Adipocyte (in vitro differentiated cells): ENCODE results near the gene MADCAM1.

Source experiments
- DNase-seq: peaks from one replicate; pipeline ENCODE4 v3.0.0-alpha.2; 2015; ENCODE audit warnings: low read depth
- H3K27me3 ChIP-seq: replicated peaks from 2 replicates; pipeline ENCODE4 v1.7.0; 2013; ENCODE audit warnings: mild to moderate bottlenecking, low read length, moderate library complexity; ENCODE audit not compliant: control insufficient read depth, insufficient read depth
- H3K36me3 ChIP-seq: 2 replicates; pipeline ENCODE4 v1.7.0; 2013; ENCODE audit warnings: low read length, mild to moderate bottlenecking, moderate library complexity; ENCODE audit not compliant: control insufficient read depth, insufficient read depth, severe bottlenecking
- H3K4me1 ChIP-seq: 2 replicates; pipeline ENCODE4 v1.7.0; 2013; ENCODE audit warnings: mild to moderate bottlenecking, low read length, moderate library complexity; ENCODE audit not compliant: control insufficient read depth, insufficient read depth
- H3K4me3 ChIP-seq: 2 replicates; pipeline ENCODE4 v1.7.0; 2013; ENCODE audit warnings: mild to moderate bottlenecking, low read length, moderate library complexity
- H3K9ac ChIP-seq: 2 replicates; pipeline ENCODE4 v1.7.0; 2013; ENCODE audit warnings: mild to moderate bottlenecking, low read length, moderate library complexity
- H3K9me3 ChIP-seq: 2 replicates; pipeline ENCODE4 v1.7.0; 2013; ENCODE audit warnings: mild to moderate bottlenecking, low read length, moderate library complexity; ENCODE audit not compliant: control insufficient read depth

The MADCAM1 gene

DNA sequence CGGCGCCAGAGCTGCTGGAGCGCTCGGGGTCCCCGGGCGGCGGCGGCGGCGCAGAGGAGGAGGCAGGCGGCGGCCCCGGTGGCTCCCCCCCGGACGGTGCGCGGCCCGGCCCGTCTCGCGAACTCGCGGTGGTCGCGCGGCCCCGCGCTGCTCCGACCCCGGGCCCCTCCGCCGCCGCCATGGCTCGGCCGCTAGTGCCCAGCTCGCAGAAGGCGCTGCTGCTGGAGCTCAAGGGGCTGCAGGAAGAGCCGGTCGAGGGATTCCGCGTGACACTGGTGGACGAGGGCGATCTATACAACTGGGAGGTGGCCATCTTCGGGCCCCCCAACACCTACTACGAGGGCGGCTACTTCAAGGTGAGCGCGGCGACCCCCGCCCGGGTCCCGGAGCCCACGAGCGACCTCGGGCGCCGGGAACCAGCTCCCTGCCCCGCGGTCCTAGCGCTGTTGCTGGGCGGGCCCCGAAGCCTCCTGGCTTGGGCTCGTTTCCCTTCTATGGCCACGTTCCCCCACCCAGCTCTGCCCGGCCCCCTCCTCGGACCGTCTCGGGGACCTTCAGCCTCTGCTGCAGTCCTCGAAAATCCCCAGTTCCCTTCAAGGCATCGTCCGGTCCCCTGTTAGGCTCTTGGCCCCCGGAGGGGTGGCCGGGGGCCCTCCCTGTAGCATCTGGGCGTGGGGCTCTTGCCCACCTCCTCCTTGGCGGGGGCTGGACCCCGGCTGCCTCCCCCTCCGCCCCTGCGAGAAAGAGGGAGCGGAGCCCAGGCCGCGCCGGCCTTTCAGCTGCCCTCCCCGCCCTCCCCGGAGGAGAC is 35.7 kb downstream of the MADCAM1 start, which contains the start of gene CDC34:
Gene CDC34 (plus strand): TSS at position 8 of the 808 bp plus-strand sequence. CDS start 172 bp downstream, at position 180.
- Histone ChIP-seq H3K4me1 (peaks cover 11% of the 10 kb centered on the region), H3K9ac (peak within 1 kb of the TSS; percentile 98), H3K36me3 (peaks cover 8% of the 10 kb centered on the region), H3K4me3 (peak within 1 kb of the TSS; percentile 93), H3K27me3 (no peaks in the 10 kb centered on the region), H3K9me3 (no peaks in the 10 kb centered on the region)
- peak; percentile 39 for DNase-seq

DNA sequence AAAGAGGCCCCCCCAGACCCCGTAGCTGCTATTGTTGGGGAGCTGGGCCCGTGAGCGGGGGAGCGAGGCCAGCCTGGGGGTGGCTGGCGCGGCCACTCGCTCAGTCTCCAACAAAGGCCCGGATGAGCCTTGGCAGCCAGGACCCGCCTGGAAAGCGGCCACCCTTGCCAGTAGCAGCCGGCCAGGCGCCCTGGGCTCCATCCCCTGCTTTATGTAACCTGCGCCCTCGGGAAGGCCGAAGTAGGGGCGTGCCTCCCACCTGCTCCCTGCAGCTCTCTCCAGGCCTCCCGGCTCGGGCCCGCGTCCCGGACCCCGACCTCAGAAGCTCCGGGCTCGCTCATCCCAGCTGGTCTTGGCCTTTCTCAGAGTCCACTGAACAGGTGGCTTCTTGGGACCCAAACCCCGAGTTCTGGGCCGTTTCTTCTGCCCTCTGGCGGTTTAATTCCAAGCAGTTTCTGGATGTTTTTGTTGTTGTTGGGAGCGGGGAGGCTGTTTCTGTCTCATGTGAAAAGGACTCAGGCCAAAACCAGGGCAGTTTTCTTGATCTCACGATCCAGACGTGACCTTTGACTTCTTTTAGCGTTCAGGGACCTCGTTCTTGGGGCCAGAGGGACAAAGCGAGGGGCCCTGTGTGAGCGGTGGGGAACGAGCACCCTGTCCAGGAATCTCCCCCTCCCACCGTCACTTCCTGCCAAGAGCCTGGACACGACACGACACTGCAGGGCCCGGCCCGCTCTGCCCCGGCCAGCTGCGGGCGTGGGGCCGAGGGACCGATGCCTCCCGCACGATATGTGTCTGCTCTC is 36.5 kb downstream of the MADCAM1 start:
- peak overlapping the region; percentile 93 for H3K4me3 ChIP-seq
- H3K27me3 ChIP-seq, result no peaks in the 10 kb centered on the region
- DNase-seq, result peak; percentile 87
- H3K36me3 ChIP-seq, result peaks cover 10% of the 10 kb centered on the region
- no peaks in the 10 kb centered on the region for H3K9me3 ChIP-seq
- H3K9ac ChIP-seq, result peak overlapping the region; percentile 98
- peaks cover 11% of the 10 kb centered on the region for H3K4me1 ChIP-seq

DNA sequence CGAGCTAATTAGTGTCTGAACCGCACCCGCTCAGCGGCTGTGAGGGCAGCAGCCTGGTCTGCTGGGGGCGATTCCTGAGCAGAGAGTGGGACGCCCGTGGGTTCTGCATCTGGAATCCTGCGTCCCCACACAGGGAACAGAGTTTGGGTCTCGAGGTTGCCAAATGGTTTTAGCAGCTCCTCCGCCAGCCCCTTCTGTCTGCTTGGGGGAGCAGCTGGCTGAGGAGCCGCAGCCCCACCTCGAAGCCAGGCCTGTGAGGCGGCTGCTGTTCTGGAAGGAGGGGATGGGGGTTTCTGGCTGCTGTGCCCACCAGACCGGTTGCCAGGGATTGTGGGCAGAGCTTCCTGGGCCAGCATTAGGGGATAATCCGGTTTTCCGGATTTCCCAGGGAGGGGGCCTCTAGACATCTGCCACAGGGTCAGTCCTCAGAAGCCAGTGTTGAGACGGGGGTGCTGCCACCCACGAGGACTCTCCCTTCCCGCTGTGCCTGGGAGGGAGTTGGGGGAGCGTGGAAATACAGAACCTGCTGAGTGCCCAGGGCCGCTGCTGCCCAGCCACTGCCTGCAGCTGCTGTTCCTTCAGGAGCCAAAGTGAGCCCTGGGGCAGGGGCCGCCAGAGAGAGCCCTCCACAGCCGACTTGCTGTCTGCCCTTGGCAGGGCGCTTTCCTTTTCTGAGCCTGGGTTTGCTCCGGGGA is 37.2 kb downstream of the MADCAM1 start:
- no peaks in the 10 kb centered on the region for H3K27me3 ChIP-seq
- H3K4me1 ChIP-seq, result peaks cover 11% of the 10 kb centered on the region
- no peaks in the 10 kb centered on the region for H3K9me3 ChIP-seq
- peak overlapping the region; percentile 93 for H3K4me3 ChIP-seq
- H3K9ac ChIP-seq, result peak overlapping the region; percentile 98
- peaks cover 17% of the 10 kb centered on the region for H3K36me3 ChIP-seq
- peak; percentile 29 for DNase-seq

DNA sequence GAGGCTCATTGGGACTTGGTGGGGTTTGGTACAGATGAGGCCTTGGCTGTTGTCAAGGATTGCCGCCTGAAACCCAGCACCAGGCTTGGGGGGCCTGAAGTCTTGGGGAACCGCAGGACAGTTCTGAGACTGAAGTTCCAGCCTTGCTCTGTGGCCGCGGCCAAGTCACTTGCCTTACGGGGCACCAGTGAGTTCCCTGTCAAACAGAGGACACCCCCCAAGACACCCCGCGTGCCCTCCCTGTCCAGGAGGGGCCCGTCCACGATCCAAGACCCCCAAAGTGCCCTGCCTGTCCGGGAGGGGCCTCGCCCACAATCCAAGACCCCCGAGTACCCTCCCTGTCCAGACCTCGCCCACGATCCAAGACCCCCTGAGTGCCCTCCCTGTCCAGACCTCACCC is 37.8 kb downstream of the MADCAM1 start:
- H3K36me3 ChIP-seq, result peaks cover 23% of the 10 kb centered on the region
- H3K9ac ChIP-seq, result peak overlapping the region; percentile 98
- H3K4me1 ChIP-seq, result peaks cover 11% of the 10 kb centered on the region
- no peak for DNase-seq
- H3K4me3 ChIP-seq, result peak overlapping the region; percentile 93
- no peaks in the 10 kb centered on the region for H3K27me3 ChIP-seq
- H3K9me3 ChIP-seq, result no peaks in the 10 kb centered on the region

DNA sequence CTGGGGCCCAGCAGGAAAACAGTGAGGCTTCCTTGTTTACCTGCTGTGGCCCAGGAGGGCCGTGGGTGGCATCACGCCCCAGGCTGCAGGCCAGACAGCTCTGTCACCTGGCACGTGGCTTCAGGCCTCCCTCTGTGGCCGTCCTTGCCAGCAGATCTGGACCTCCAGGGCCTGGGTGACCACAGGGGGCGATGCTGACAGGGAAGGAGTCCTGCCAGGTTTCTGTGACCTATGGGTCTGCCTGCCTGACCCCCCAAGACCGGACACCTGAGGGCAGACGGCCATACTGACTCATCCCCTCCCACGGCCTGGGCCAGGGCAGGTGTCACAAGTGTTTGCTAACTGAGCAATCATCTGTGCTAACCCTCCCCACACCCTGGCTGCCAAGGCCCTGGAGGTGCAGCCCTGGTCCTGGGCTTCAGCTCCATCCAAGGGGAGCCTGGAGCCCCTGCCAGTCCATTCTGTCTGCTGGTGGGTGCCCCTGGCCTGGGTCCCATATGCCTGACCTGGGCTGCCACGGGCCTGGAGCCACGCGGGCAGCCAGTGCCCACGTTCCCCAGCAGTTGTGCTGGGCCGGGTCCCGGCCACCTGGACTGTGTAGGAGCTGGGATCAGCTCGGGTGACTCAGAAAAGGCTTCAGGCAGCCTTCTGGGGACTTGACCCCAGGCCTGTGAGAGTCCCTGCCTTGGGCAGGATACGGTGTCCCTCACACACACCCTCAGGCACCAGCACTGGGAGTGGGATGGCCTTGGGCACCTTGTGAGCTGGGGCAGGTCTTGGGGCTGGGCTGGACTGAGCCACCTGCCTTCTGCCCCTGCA is 38.9 kb downstream of the MADCAM1 start:
- no peak overlapping the region for H3K4me3 ChIP-seq
- H3K9ac ChIP-seq, result peak overlapping the region; percentile 51
- DNase-seq, result no peak
- H3K4me1 ChIP-seq, result peaks cover 11% of the 10 kb centered on the region
- H3K27me3 ChIP-seq, result no peaks in the 10 kb centered on the region
- no peaks in the 10 kb centered on the region for H3K9me3 ChIP-seq
- peaks cover 28% of the 10 kb centered on the region for H3K36me3 ChIP-seq

DNA sequence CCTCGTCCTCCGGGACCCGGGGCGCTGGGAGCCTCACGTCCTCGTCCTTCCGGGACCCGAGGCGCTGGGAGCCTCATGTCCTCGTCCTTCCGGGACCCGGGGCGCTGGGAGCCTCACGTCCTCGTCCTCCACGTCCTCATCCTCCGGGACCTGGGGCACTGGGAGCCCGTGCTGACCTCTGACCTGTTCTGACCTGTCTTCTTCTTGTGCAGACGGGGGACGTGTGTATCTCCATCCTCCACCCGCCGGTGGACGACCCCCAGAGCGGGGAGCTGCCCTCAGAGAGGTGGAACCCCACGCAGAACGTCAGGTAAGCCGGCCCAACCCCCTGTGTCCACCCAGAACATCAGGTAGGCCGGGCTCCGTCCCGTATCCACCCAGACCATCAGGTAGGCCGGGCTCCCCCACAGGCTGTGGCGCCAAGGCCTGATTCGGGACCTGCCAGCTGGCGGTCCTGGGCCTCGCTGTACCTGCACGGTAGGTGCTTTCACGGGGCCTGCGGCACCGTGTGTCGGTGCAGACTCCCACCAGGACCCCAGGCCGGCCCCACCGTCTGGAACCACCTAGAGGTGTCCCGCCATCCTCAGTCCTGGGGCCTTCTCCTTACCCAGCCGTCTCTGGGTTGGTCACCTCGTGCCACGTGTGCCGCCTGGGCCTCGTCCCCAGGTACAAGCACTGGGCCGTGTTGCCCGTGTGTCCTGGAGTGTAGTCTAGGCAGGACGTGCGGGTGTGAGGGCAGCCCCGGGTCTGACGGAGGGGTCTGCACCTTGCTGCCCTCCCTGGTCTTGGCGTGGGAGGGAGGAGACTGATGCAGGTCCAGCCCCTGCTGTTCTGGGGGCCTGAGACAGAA is 40.0 kb downstream of the MADCAM1 start:
- Histone ChIP-seq H3K36me3 (peaks cover 33% of the 10 kb centered on the region), H3K27me3 (no peaks in the 10 kb centered on the region), H3K9ac (no peak overlapping the region), H3K9me3 (no peaks in the 10 kb centered on the region), H3K4me3 (no peak overlapping the region), H3K4me1 (peaks cover 11% of the 10 kb centered on the region)
- DNase-seq, result no peak

DNA sequence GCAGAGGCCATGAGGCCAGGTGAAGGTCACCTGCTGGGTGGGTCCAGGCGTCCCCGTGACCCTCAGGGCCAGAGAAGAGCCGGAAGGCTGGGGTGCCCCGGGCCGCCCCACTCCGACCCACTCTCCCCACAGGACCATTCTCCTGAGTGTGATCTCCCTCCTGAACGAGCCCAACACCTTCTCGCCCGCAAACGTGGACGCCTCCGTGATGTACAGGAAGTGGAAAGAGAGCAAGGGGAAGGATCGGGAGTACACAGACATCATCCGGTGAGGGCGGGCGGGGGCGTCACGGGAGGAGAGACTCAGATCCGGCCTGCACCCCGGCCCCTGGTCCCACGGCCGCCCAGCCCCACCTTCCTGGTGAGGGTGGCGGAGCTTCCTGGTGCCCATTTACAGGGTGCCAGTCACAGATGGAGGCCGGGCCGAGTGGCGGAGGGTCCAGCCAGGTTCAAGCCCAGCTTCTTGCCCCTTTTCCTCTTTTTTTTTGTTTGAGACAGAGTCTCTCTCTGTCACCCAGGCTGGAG is 40.7 kb downstream of the MADCAM1 start:
- DNase-seq, result no peak
- Histone ChIP-seq H3K27me3 (no peaks in the 10 kb centered on the region), H3K4me1 (peaks cover 11% of the 10 kb centered on the region), H3K9ac (no peak overlapping the region), H3K9me3 (no peaks in the 10 kb centered on the region), H3K36me3 (peaks cover 40% of the 10 kb centered on the region), H3K4me3 (no peak overlapping the region)

DNA sequence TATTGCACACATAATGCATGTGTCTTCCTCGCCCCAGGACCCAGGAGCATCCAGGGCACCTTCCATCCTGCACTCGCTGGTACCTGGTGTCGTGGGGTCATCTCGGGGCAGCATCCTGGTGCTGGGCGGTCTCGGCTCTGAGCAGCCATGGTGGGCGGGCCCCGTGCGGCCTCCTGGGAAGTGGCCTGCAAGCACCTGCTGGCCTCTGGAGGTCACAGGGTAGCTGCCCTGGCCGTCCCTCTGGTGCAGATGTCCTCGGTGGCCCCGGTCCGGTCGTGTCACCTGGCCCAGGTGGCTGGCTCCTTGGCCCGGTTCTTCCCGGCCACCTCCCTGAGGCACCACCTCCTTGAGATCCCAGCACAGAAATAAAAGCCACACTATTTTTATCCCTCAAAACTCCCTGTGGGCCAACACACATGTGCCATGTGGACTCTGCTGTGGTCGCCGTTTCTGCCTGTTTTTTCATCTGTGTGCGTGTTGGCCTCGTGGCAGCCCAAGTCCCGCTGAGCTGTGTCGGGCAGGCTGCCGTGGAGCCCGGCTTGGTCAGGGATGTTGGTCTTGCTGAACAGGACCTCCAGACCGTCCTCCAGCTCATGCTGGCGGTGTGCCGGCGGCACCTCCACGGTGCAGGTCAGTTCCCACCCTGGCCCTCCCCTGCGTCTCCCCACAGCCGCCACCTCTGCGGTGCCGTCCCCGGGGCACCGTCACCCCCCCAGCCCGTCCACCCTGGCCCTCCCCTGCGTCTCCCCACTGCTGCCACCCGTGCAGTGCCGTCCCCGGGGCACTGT is 42.5 kb downstream of the MADCAM1 start:
- H3K4me1 ChIP-seq, result peaks cover 5% of the 10 kb centered on the region
- H3K27me3 ChIP-seq, result no peaks in the 10 kb centered on the region
- no peak for DNase-seq
- no peaks in the 10 kb centered on the region for H3K9me3 ChIP-seq
- peaks cover 47% of the 10 kb centered on the region for H3K36me3 ChIP-seq
- no peak overlapping the region for H3K9ac ChIP-seq
- no peak overlapping the region for H3K4me3 ChIP-seq

DNA sequence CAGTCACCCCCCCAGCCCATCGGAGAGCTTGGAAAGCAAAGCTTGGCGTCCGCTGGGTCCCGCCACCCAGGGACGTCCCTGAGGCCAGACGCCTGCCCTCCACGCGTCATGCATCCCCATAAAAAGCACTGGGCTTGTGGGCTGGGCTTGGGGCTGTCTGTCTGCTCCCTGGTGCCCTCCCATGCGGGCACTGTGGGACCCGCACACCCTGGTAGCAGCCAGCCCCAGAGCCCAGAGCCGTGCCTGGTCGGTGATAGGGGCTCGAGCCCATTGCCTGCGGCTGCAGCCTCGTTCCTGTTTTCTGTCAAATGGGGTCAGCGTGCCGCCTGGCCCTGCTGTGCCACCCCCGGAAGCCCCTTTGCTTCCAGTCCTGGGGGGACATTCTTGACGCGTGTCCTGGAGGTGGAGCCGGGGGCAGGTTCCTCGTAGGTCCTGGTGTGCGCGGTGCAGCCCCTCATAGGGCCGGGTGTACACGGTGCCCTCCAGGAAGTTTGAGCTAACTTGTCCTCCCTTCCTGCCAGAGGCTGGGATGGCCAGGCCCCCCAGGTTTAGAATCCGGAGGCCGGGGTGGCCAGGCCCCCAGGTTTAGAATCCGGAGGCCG is 43.2 kb downstream of the MADCAM1 start:
- peaks cover 47% of the 10 kb centered on the region for H3K36me3 ChIP-seq

More for the DNA sequence above, 43.2 kb downstream of the MADCAM1 start:
- no peaks in the 10 kb centered on the region for H3K9me3 ChIP-seq
- H3K4me1 ChIP-seq, result no peaks in the 10 kb centered on the region
- H3K4me3 ChIP-seq, result no peak overlapping the region
- H3K27me3 ChIP-seq, result no peaks in the 10 kb centered on the region
- H3K9ac ChIP-seq, result no peak overlapping the region
- DNase-seq, result no peak
